Occipital lobe (tissue), 2 donors: ENCODE results near the gene GBX2. TPM values are rescaled to one million over a fixed set of nuclear protein-coding genes. Genes with fewer than 3 reads are reported as not detected.

Experiments
- DNase-seq: peaks from one replicate; lab custom pipeline; 2025; lab: John Stamatoyannopoulos, UW
- total RNA-seq: library from RNA; depleted of rRNA; stranded (reverse); fragments of >200 nt; gene quantifications from one replicate; pipeline ENCODE4 v1.2.3, GENCODE V29; 2014

The GBX2 gene
- total RNA-seq, 1 donor from 2014 or later, result not detected

- DNase-seq, result no peak
Measured at GRCh38 chr2:236180831-236181453, 12.8 kb upstream of the GBX2 start.

- DNase-seq, result no peak
Measured at GRCh38 chr2:236180076-236180816, 12.1 kb upstream of the GBX2 start.

DNA sequence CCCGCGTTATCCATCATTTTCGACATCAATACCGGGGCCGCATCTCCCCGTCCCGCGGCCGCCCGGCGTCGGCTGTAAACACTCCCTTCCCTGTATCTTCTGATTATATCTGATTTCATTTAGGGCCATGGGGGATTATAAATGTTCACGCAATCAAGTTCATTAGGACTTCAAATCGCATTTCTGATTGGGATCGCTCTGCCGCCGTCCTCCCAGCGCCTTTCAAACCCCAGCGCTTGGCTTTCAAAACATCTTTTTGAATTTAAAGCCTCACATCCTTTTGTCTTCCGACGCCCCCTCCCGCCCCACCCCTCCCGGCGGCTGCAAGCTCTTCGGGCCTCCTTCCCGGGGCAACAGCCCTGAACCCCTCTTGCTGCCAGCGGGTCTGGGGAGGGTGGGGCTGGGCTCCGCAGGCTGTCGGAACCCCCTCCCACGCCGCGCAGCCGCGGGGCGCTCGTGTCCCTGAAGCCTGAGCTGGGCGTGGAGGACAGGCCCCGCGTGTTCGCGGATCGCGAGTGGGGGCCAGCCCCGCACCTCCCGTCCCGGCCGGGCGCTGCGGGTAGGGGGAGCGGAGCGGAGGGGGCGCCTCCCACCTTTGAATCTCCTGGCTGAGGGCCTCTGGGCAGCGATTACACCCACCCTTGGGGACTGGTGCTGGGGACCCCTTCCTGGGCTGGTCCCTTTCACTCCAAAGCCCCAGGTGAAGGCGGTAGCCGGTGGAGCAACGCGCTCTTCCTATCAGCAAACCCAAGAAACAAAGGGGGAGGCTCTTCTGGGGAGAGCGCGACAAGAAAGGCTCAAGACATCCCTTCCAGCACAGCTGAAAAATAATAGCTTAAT, 11.3 kb upstream of the GBX2 start:
- DNase-seq, result no peak

- DNase-seq, result no peak
Measured at GRCh38 chr2:236178890-236179235, 10.7 kb upstream of the GBX2 start.

GRCh38 chr2:236177967-236178889, 10.0 kb upstream of the GBX2 start:
- DNase-seq, result no peak

GRCh38 chr2:236177604-236177966, 9.4 kb upstream of the GBX2 start:
- DNase-seq, result no peak

GRCh38 chr2:236176951-236177350, 8.8 kb upstream of the GBX2 start:
- DNase-seq, result no peak

GRCh38 chr2:236176417-236176816, 8.2 kb upstream of the GBX2 start:
- DNase-seq, result no peak

- no peak for DNase-seq
Measured at GRCh38 chr2:236175548-236176150, 7.5 kb upstream of the GBX2 start.

GRCh38 chr2:236173729-236174607, 5.8 kb upstream of the GBX2 start:
- DNase-seq, result no peak

GRCh38 chr2:236173036-236173728, 5.0 kb upstream of the GBX2 start:
- no peak for DNase-seq

- DNase-seq, result no peak
Measured at GRCh38 chr2:236172255-236173035, 4.3 kb upstream of the GBX2 start.

- no peak for DNase-seq
Measured at GRCh38 chr2:236171680-236172254, 3.6 kb upstream of the GBX2 start.

GRCh38 chr2:236171181-236171679, 3.0 kb upstream of the GBX2 start:
- DNase-seq, result no peak

DNA sequence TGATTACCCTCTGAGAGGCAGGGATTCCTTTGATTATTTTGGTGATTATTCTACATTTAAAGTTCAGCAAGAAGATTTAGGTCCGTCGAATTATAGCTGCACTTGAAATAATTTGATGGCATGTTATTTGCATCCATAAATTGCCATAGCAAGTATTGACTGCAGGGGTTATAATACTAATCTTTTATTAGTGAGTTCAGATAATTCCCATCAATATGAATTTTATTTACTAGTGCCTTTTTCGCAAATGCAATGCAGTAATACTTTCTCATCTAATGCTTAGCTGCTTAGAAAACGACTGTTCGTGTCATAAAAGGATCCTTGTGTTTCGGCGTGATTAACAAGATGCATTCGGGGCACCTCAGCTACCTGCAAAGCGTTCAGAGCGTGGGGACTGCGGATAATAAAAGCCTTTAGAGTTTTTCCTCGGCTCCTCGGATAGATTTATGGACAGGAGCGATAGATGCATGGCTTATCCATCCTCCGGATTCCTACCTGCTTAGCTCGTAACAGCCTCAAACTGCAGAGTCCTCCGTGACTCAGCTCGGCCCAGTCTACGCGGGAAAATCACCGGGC, 2.5 kb upstream of the GBX2 start:
- no peak for DNase-seq

- no peak for DNase-seq
Measured at GRCh38 chr2:236169741-236170589, 1.8 kb upstream of the GBX2 start.
